Measurements from ENCODE around the gene PPP1R12B. TPM values are rescaled to one million over a fixed set of nuclear protein-coding genes. Genes with fewer than 3 reads are reported as not detected.

PPP1R12B gene
- total RNA-seq, 2 experiments from 2014 or later: 26.9 to 27.7 TPM

- no peaks in the 10 kb centered on the region for H3K9me3 Mint-ChIP-seq
- peak overlapping the region; percentile 3 for H3K27ac Mint-ChIP-seq
- peaks cover 5% of the 10 kb centered on the region for H3K36me3 Mint-ChIP-seq
- DNase-seq: no peak
- no peak for ATAC-seq (ENCODE audit: low read depth)
- POLR2A ChIA-PET: no interaction called here
- no peak overlapping the region for H3K4me3 Mint-ChIP-seq
- H3K27me3 Mint-ChIP-seq: no peaks in the 10 kb centered on the region
- peaks cover 12% of the 10 kb centered on the region for H3K4me1 Mint-ChIP-seq
Observed at GRCh38 chr1:202567738-202568137, 219.2 kb downstream of the PPP1R12B start.

DNA sequence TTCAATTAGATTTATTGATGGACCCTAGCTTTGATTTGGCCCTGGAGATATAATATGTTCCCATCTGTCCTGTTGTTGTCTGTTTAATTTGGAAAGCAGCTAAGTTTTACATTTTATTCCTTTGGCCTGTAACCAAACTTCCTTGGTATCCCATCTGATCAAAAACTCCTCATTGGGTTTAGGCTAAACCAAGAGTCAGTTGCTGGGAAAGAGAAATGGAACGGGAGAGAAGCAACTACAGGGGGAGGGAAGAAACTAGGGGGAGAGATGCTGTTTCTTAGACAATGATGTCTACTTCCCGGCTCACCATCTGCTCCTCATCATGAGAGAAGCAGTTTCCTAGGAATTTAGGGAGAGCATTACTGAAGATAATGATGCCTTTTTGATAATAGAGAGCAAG is 219.9 kb downstream of the PPP1R12B start:
- H3K9me3 Mint-ChIP-seq: no peaks in the 10 kb centered on the region
- H3K4me1 Mint-ChIP-seq: peaks cover 12% of the 10 kb centered on the region
- no peak overlapping the region for H3K27ac Mint-ChIP-seq
- ATAC-seq (ENCODE audit: low read depth) (no peak), DNase-seq (no peak)
- peaks cover 5% of the 10 kb centered on the region for H3K36me3 Mint-ChIP-seq
- POLR2A ChIA-PET: no interaction called here
- H3K4me3 Mint-ChIP-seq: no peak overlapping the region
- no peaks in the 10 kb centered on the region for H3K27me3 Mint-ChIP-seq

GRCh38 chr1:202568826-202569225 is 220.3 kb downstream of the PPP1R12B start:
- no peak overlapping the region for H3K27ac Mint-ChIP-seq
- H3K4me3 Mint-ChIP-seq: no peak overlapping the region
- peaks cover 12% of the 10 kb centered on the region for H3K4me1 Mint-ChIP-seq
- ATAC-seq (ENCODE audit: low read depth) (no peak), DNase-seq (no peak)
- POLR2A ChIA-PET: no interaction called here
- no peaks in the 10 kb centered on the region for H3K27me3 Mint-ChIP-seq
- H3K9me3 Mint-ChIP-seq: no peaks in the 10 kb centered on the region
- peaks cover 5% of the 10 kb centered on the region for H3K36me3 Mint-ChIP-seq

- H3K4me3 Mint-ChIP-seq: no peak overlapping the region
- H3K9me3 Mint-ChIP-seq: no peaks in the 10 kb centered on the region
- H3K36me3 Mint-ChIP-seq: peaks cover 2% of the 10 kb centered on the region
- ATAC-seq (ENCODE audit: low read depth) (no peak), DNase-seq (no peak)
- POLR2A ChIA-PET: no interaction called here
- no peak overlapping the region for H3K27ac Mint-ChIP-seq
- no peaks in the 10 kb centered on the region for H3K27me3 Mint-ChIP-seq
- peaks cover 12% of the 10 kb centered on the region for H3K4me1 Mint-ChIP-seq
Observed at GRCh38 chr1:202569393-202570322, 221.2 kb downstream of the PPP1R12B start.

GRCh38 chr1:202571719-202572339 is 223.3 kb downstream of the PPP1R12B start:
- ATAC-seq (ENCODE audit: low read depth) (no peak), DNase-seq (no peak)
- POLR2A ChIA-PET: no interaction called here
- Mint-ChIP-seq H3K4me1 (peaks cover 3% of the 10 kb centered on the region), H3K27ac (no peak overlapping the region), H3K27me3 (no peaks in the 10 kb centered on the region), H3K4me3 (no peak overlapping the region), H3K9me3 (no peaks in the 10 kb centered on the region), H3K36me3 (peaks cover 2% of the 10 kb centered on the region)

DNA sequence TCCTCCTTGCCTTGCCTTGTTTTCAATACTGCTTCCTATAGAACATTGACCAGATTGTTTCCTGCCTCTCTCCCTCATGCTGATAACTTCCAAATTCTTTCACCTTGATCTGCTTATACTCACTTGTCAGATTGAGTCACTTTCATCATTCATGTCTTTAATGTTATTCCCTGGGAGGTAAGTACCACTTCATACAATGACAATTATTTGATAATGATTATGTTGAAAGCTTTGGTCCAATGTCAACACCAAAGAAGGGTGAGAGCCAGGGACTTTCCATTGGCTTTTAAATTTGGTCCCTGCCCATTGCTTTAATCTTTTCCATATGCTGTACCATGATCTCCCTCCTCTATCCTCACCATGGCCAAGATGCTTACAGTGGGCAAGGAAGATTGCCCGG is 224.4 kb downstream of the PPP1R12B start:
- no peak overlapping the region for H3K4me3 Mint-ChIP-seq
- POLR2A ChIA-PET: no interaction called here
- no peaks in the 10 kb centered on the region for H3K9me3 Mint-ChIP-seq
- DNase-seq (no peak), ATAC-seq (ENCODE audit: low read depth) (no peak)
- H3K27ac Mint-ChIP-seq: no peak overlapping the region
- no peaks in the 10 kb centered on the region for H3K4me1 Mint-ChIP-seq
- no peaks in the 10 kb centered on the region for H3K27me3 Mint-ChIP-seq
- no peaks in the 10 kb centered on the region for H3K36me3 Mint-ChIP-seq

DNA sequence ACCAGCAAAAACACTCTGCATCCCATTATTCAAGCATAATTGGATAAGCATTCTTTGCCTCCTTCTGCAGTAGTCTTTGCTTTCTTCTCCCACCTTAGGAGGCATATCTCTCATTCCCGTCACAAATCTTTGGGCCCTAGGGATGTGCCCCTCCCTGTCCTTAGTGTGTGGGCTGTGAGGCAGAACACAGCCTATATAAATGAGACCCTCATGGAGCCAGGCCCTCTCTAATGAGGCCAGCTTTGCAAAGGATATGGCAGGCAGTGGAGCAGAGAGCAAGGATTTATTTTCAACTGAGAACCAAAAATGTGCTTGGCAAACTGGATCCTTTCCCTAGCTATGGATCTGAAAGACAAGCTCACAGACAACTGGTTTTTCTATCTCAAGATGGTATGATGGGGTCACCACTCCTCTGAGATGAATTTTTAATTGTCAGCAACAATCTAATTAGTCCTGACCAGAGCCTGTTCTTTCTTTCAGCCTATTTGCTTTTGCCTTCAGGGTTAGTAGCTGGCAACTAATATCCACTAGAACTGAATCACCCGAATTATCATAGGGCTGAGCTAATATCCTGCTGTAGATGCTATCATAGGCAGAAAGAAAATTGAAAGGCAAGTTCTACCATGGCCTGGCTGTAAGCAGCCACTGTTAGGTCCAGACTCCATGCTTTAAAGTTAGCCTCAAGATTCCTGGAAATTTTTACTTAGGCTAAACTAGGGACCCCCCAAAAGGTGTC is 227.6 kb downstream of the PPP1R12B start:
- POLR2A ChIA-PET: no interaction called here
- H3K36me3 Mint-ChIP-seq: no peaks in the 10 kb centered on the region
- no peak overlapping the region for H3K27ac Mint-ChIP-seq
- no peak for ATAC-seq (ENCODE audit: low read depth)
- no peak overlapping the region for H3K4me3 Mint-ChIP-seq
- no peaks in the 10 kb centered on the region for H3K27me3 Mint-ChIP-seq
- H3K9me3 Mint-ChIP-seq: no peaks in the 10 kb centered on the region
- DNase-seq: no peak
- no peaks in the 10 kb centered on the region for H3K4me1 Mint-ChIP-seq

GRCh38 chr1:202576816-202577215 is 228.3 kb downstream of the PPP1R12B start:
- no peak for ATAC-seq (ENCODE audit: low read depth)
- Mint-ChIP-seq H3K4me3 (no peak overlapping the region), H3K27ac (no peak overlapping the region), H3K27me3 (no peaks in the 10 kb centered on the region), H3K4me1 (no peaks in the 10 kb centered on the region), H3K36me3 (peaks cover 2% of the 10 kb centered on the region), H3K9me3 (no peaks in the 10 kb centered on the region)
- no peak for DNase-seq
- POLR2A ChIA-PET: interaction anchor here (0.7 kb wide), 1 partner anchor 235 kb away, joined by 4 read pairs; the partner anchor contains the start of gene UBE2T

- POLR2A ChIA-PET: interaction anchor here (0.7 kb wide), 1 partner anchor 235 kb away, joined by 4 read pairs; the partner anchor contains the start of gene UBE2T
- Mint-ChIP-seq H3K4me1 (no peaks in the 10 kb centered on the region), H3K27me3 (no peaks in the 10 kb centered on the region), H3K36me3 (peaks cover 2% of the 10 kb centered on the region), H3K27ac (no peak overlapping the region), H3K9me3 (no peaks in the 10 kb centered on the region), H3K4me3 (no peak overlapping the region)
- ATAC-seq (ENCODE audit: low read depth) (no peak), DNase-seq (no peak)
Observed at GRCh38 chr1:202577381-202577780, 228.9 kb downstream of the PPP1R12B start.

- H3K4me3 Mint-ChIP-seq: no peak overlapping the region
- H3K4me1 Mint-ChIP-seq: no peaks in the 10 kb centered on the region
- ATAC-seq (ENCODE audit: low read depth) (no peak), DNase-seq (no peak)
- H3K9me3 Mint-ChIP-seq: no peaks in the 10 kb centered on the region
- H3K36me3 Mint-ChIP-seq: peaks cover 2% of the 10 kb centered on the region
- no peak overlapping the region for H3K27ac Mint-ChIP-seq
- H3K27me3 Mint-ChIP-seq: no peaks in the 10 kb centered on the region
- POLR2A ChIA-PET: no interaction called here
Observed at GRCh38 chr1:202578001-202578504, 229.6 kb downstream of the PPP1R12B start.

GRCh38 chr1:202578565-202578964 is 230.1 kb downstream of the PPP1R12B start:
- Mint-ChIP-seq H3K27ac (no peak overlapping the region), H3K36me3 (peaks cover 2% of the 10 kb centered on the region), H3K27me3 (no peaks in the 10 kb centered on the region), H3K4me1 (no peaks in the 10 kb centered on the region), H3K9me3 (no peaks in the 10 kb centered on the region), H3K4me3 (no peak overlapping the region)
- ATAC-seq (ENCODE audit: low read depth) (no peak), DNase-seq (no peak)
- POLR2A ChIA-PET: no interaction called here

DNA sequence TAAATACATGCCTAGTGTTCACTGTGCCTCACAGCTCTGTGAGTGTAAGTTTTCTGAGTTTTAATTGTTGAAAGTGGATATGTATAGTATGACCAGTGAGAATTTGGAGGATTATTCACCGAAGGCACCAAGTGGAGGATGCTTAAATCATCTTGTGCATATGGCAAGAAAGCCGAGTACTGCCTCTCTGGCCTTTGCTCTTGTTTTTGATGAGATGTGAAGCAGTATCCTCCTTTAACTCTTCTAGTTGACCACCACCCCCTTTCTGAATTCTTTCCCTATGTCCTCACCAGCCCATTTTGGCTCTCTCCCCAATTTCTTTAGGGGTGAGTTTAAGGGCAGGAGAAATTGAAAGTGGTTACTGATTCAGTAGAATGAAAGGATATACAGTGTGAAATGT is 231.3 kb downstream of the PPP1R12B start:
- Mint-ChIP-seq H3K27me3 (no peaks in the 10 kb centered on the region), H3K36me3 (peaks cover 2% of the 10 kb centered on the region), H3K27ac (no peak overlapping the region), H3K9me3 (no peaks in the 10 kb centered on the region), H3K4me3 (no peak overlapping the region), H3K4me1 (no peaks in the 10 kb centered on the region)
- POLR2A ChIA-PET: no interaction called here
- no peak for DNase-seq
- no peak for ATAC-seq (ENCODE audit: low read depth)

DNA sequence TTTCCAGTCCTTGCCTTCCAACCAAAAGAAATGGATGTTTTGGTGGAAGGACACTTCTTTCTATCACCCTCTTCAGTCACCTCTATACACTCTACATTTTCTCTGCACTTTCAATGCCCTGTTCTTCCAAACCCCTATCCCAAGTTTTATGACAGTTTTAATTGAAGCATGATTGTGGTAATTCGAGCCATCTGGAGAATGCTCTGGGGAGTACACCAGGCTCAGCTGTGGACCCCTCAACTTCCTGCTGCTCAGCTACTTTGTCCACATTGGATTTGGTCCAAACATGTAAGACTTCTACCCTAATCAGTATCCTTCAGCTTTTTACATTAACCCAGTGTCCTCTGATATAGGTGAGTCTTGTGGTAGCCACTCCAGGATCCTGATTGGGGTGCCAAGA is 232.1 kb downstream of the PPP1R12B start:
- no peak overlapping the region for H3K27ac Mint-ChIP-seq
- DNase-seq (no peak), ATAC-seq (ENCODE audit: low read depth) (no peak)
- no peaks in the 10 kb centered on the region for H3K27me3 Mint-ChIP-seq
- POLR2A ChIA-PET: no interaction called here
- H3K9me3 Mint-ChIP-seq: no peaks in the 10 kb centered on the region
- H3K4me3 Mint-ChIP-seq: no peak overlapping the region
- peaks cover 2% of the 10 kb centered on the region for H3K36me3 Mint-ChIP-seq
- no peaks in the 10 kb centered on the region for H3K4me1 Mint-ChIP-seq

All from activated naive CD8-positive, alpha-beta T cell treated with anti-CD3 and anti-CD28 coated beads, Interleukin-2, amount 10 ng/mL, durations not matched to agents 7 days and 5 days (primary cell).